Measurements from ENCODE around the gene SLC44A5. TPM values are rescaled to one million over a fixed set of nuclear protein-coding genes. Genes with fewer than 3 reads are reported as not detected.

The SLC44A5 gene
- total and polyA plus RNA-seq, 10 of the 15 experiments (the other 5 are each of a cell fraction or from before 2014, with no cell fraction given): 0.04 to 1.3 TPM; not detected in 8

GRCh38 chr1:75582725-75583261, 28.1 kb downstream of the SLC44A5 start (continued):
- 0 out of 6 replicates have a peak, but pooled peaks of 1 of the 3 experiments have one; percentile 5 for TF ChIP-seq CTCF (IDR thresholded peaks at IDR 0.05 in 2 of 3, conservative IDR thresholded peaks at IDR 0.05 in 1 of 3; ENCODE audit: control insufficient read depth in 2 of 3, extremely low read depth in 1 of 3, insufficient read depth in 1 of 3, low read depth in 3 of 3, low read length in 3 of 3)

GRCh38 chr1:75579046-75579445, 31.9 kb downstream of the SLC44A5 start:
- no peak for DNase-seq (ENCODE audit: low read depth, low spot score)
- ChIA-PET POLR2A (no interaction called here), SMC1A (ENCODE audit: uncharacterized antibody, unreplicated experiment) (no interaction called here), CTCF (no interaction called here), RAD21 (ENCODE audit: unreplicated experiment) (no interaction called here)
- H3K4me3 ChIP-seq: no peak overlapping the region
- no peaks in the 10 kb centered on the region for H3K36me3 ChIP-seq (ENCODE audit: control insufficient read depth in 2 of 2, insufficient read depth in 2 of 2, low read length in 1 of 2)
- H4K20me1 ChIP-seq (ENCODE audit: control insufficient read depth, insufficient read depth): no peaks in the 10 kb centered on the region
- no TSS peak for BruUV-seq (replicated peaks)
- H3K4me2 ChIP-seq (ENCODE audit: control insufficient read depth, insufficient read depth): no peak overlapping the region
- 46% methylated on average over 2 of the region's 2 CpGs for WGBS (ENCODE audit: insufficient coverage, insufficient replicate concordance, low lambda C conversion rate, missing lambda C conversion rate)
- no peaks in the 10 kb centered on the region for H3K27me3 ChIP-seq (replicated peaks in 1 of 2; ENCODE audit: control insufficient read depth in 2 of 2, insufficient read depth in 2 of 2, low read length in 1 of 2)
- H3K4me1 ChIP-seq (ENCODE audit: control insufficient read depth, insufficient read depth, low read length): no peaks in the 10 kb centered on the region
- no peak overlapping the region for H3K27ac ChIP-seq (ENCODE audit: control insufficient read depth, insufficient read depth)
- FAIRE-seq: no peak
- no peaks in the 10 kb centered on the region for H3K79me2 ChIP-seq (ENCODE audit: control insufficient read depth, insufficient read depth, low read length)
- H3K9me3 ChIP-seq (replicated peaks; ENCODE audit: control insufficient read depth, insufficient read depth, low read length): no peaks in the 10 kb centered on the region
- no peak for ATAC-seq
- H3K9ac ChIP-seq (ENCODE audit: control insufficient read depth, insufficient read depth, low read length): no peak overlapping the region
- H2AFZ ChIP-seq (ENCODE audit: control insufficient read depth, low read depth, low read length): no peak overlapping the region
- intact Hi-C loops (cut with micrococcal nuclease; ENCODE audit: unreplicated experiment): no loop called here
- in situ Hi-C loops (cut with MboI): no loop called here
- TF ChIP-seq ZSCAN29 (IDR thresholded peaks at IDR 0.05) (no peak), REST (IDR thresholded peaks at IDR 0.05; ENCODE audit: low read depth, low read length) (no peak), TAF1 (IDR thresholded peaks at IDR 0.05; ENCODE audit: borderline replicate concordance, low read depth, low read length) (no peak), ATF2 (IDR thresholded peaks at IDR 0.05; ENCODE audit: low read length) (no peak), CBFB (IDR thresholded peaks at IDR 0.05; ENCODE audit: low read depth) (no peak), EED (IDR thresholded peaks at IDR 0.05; ENCODE audit: low read depth) (no peak), NFXL1 (IDR thresholded peaks at IDR 0.05; ENCODE audit: borderline replicate concordance) (no peak), HSF1 (IDR thresholded peaks at IDR 0.05; ENCODE audit: low read depth, low read length) (no peak), JUND (IDR thresholded peaks at IDR 0.05; ENCODE audit: low read depth, low read length) (no peak), SP1 (IDR thresholded peaks at IDR 0.05; ENCODE audit: low read depth, low read length) (no peak), NFYB (IDR thresholded peaks at IDR 0.05; ENCODE audit: insufficient read depth, low read depth, low read length) (no peak), BCL3 (IDR thresholded peaks at IDR 0.05; ENCODE audit: borderline replicate concordance, insufficient read depth, low read depth, low read length, poor library complexity, severe bottlenecking) (no peak)

Measured in GM12878 (cell line).